22Rv1 (cell line): ENCODE results near the gene CCL13.

Experiments
- CTCF ChIP-seq: fragments of 450-650 bp; IDR thresholded peaks from 2 replicates; pipeline ENCODE4 v1.5.1; 2017; ENCODE audit warnings: mild to moderate bottlenecking
- ZFX ChIP-seq: fragments of 450-650 bp; IDR thresholded peaks from 2 replicates; pipeline ENCODE4 v1.6.1; 2017; ENCODE audit warnings: antibody characterized with exemption, borderline replicate concordance

- TF ChIP-seq CTCF, result no peak
- no peak for TF ChIP-seq ZFX
Measured at GRCh38 chr17:34352191-34352590, 4.1 kb upstream of the CCL13 start.
